Pancreas (tissue), 10 donors: ENCODE measurements around the gene SEPHS1. TPM values are rescaled to one million over a fixed set of nuclear protein-coding genes. Genes with fewer than 3 reads are reported as not detected.
A peak's percentile ranks its signal among the peaks of the same experiment; 100 is the strongest.
"Not testable (repeated sequence)": the region's sequence is repeated elsewhere in the genome, so short reads cannot be mapped to it uniquely, and the experiment has no call there.

Source experiments
- ATAC-seq, 4 donors: fragments of 200-7000 bp; cut with Tn5 transposase; one replicate each; pipeline versions ENCODE4 v1.8.0 to v1.9.1; 2020; ENCODE audit warnings: mild to moderate bottlenecking in 4 of 4, moderate library complexity in 4 of 4
- DNase-seq, 6 donors: peaks; one replicate each; pipeline ENCODE4 v3.0.0-alpha.2; 2020
- FAIRE-seq: peaks from 2 replicates; lab custom pipeline; 2012; peaks lifted over from hg19 to GRCh38; lab: Jason Lieb, UNC
- H3K27ac ChIP-seq, 4 donors: fragments of 200-600 bp; sonication (generic); 1 replicate in 3 of 4; 2 replicates in 1 of 4; pipeline versions ENCODE4 v1.5.0 to v1.8.0; 2020
- H3K27me3 ChIP-seq, 4 donors: fragments of 200-600 bp; one replicate each; pipeline ENCODE4 v1.8.0; 2021
- H3K36me3 ChIP-seq, 3 donors: fragments of 200-600 bp; sonication (generic) in 1 of 3; one replicate each; pipeline versions ENCODE4 v1.5.0 to v1.8.0; 2020 to 2021
- H3K4me1 ChIP-seq, 3 donors: fragments of 200-600 bp; one replicate each; pipeline ENCODE4 v1.8.0; 2021
- H3K4me3 ChIP-seq, 4 donors: fragments of 200-600 bp; sonication (generic) in 2 of 4; one replicate each; pipeline versions ENCODE4 v1.5.0 to v1.8.0; 2020 to 2021
- H3K9me3 ChIP-seq, 4 donors: fragments of 200-600 bp; one replicate each; pipeline ENCODE4 v1.8.0; 2021
- CTCF ChIP-seq, 4 donors: fragments of 200-600 bp; sonication (generic) in 3 of 4; IDR thresholded peaks; one replicate each; pipeline versions ENCODE4 v1.5.0 to v1.8.0; 2021; ENCODE audit warnings: antibody characterized with exemption in 4 of 4
- WGBS, 2 donors: extraction: QIAGEN DNeasy Blood & Tissue Kit; methylation state at CpG; one replicate each; pipeline ENCODE4 v1.1.7; 2013; 5-methylcytosine and 5-hydroxymethylcytosine counted together
- intact Hi-C, 3 donors: fragments of 100-400 bp; cut with DNase I; formaldehyde crosslinking; loops; one replicate each; pipeline versions ENCODE4 v1.11.1 to v1.14.2; 2022
- polyA plus RNA-seq, 2 donors: library from polyadenylated mRNA; stranded (reverse); fragments of 200-250 nt; gene quantifications; one replicate each; pipeline ENCODE4 v1.2.3, GENCODE V29; 2013
- total RNA-seq, 6 donors: library from RNA; stranded (reverse); fragmentation: NEBNext Ultra II Directional in 4 of 6; extraction: Animal tissue kit (Norgen Biotek cat#: 25700) in 4 of 6; gene quantifications; one replicate each; pipeline versions ENCODE4 v1.2.1 to v1.2.4, GENCODE V29; 2021 to 2023
- donor health status: healthy with polysubstance abuse.
- donor health status: DM: no; HTN: no; CAD: no; lungs with moderate emphysema.
- donor health status: DM: no; HTN: no; CAD: no.
- donor health status: control.
- donor health status: control.
- donor health status: Bipolar disorder and iron deficiency.
- donor health status: DM: yes; HTN: yes; CAD: no.
- donor health status: DM: no; HTN: no; CAD: no.
- donor health status: DM: no; HTN: no; CAD: no.
- donor health status: DM: yes; HTN: yes; CAD: no.

SEPHS1 gene
- total and polyA plus RNA-seq, 8 donors = 14.3 to 24.6 (median 19.7) TPM

- FAIRE-seq (no peak), ATAC-seq (no peak), DNase-seq (no peak)
- H3K36me3 ChIP-seq = no peaks in the 10 kb centered on the region
- 89 to 93% methylated on average over 7 of the region's 7 CpGs for WGBS, 2 donors
- intact Hi-C loops = loop anchor here in 1 of 3 donors (10.0 kb wide), 1 partner anchor 49 kb away; no protein-coding TSS in a partner anchor
- no peaks in the 10 kb centered on the region for H3K9me3 ChIP-seq
- no peak overlapping the region for H3K27ac ChIP-seq
- H3K27me3 ChIP-seq = no peaks in the 10 kb centered on the region
- H3K4me3 ChIP-seq = no peak overlapping the region
- TF ChIP-seq CTCF (IDR thresholded peaks at IDR 0.05) = no peak
- peaks cover 0 to 4% (median 0%) of the 10 kb centered on the region in 3 donors for H3K4me1 ChIP-seq
Observed at GRCh38 chr10:13386021-13386420, 37.9 kb upstream of the SEPHS1 start.

- Histone ChIP-seq H3K36me3 (no peaks in the 10 kb centered on the region), H3K27ac (peak overlapping the region in 3 of 4 donors; percentile 22 to 64 (median 53)), H3K4me1 (peaks cover 0 to 4% (median 0%) of the 10 kb centered on the region in 3 donors), H3K9me3 (no peaks in the 10 kb centered on the region), H3K4me3 (peak overlapping the region; percentile 16 to 42 (median 30)), H3K27me3 (no peaks in the 10 kb centered on the region)
- DNase-seq (peak in 5 of 6 donors; percentile 26 to 72 (median 39)), ATAC-seq (peak; percentile 62 to 86 (median 80)), FAIRE-seq (no peak)
- intact Hi-C loops = loop anchor here in 1 of 3 donors (10.0 kb wide), 1 partner anchor 51 kb away; no protein-coding TSS in a partner anchor
- WGBS, 2 donors = 2 to 3% methylated on average over 18 of the region's 18 CpGs
- TF ChIP-seq CTCF (IDR thresholded peaks at IDR 0.05) = no peak
Observed at GRCh38 chr10:13383399-13383761, 35.3 kb upstream of the SEPHS1 start.

- FAIRE-seq = no peak
- TF ChIP-seq CTCF (IDR thresholded peaks at IDR 0.05) = no peak
Observed at GRCh38 chr10:13382703-13383398, 34.8 kb upstream of the SEPHS1 start.

GRCh38 chr10:13379061-13379460, 31.0 kb upstream of the SEPHS1 start:
- intact Hi-C loops = loop anchor here in 1 of 3 donors (5.0 kb wide), 1 partner anchor 58 kb away; no protein-coding TSS in a partner anchor
- not testable (repeated sequence) for H3K36me3 ChIP-seq, ATAC-seq, FAIRE-seq, H3K4me3 ChIP-seq, DNase-seq, H3K27ac ChIP-seq, H3K27me3 ChIP-seq, H3K4me1 ChIP-seq, H3K9me3 ChIP-seq
- 84 to 92% methylated on average over 4 of the region's 4 CpGs for WGBS, 2 donors

More at GRCh38 chr10:13382703-13383398, 34.8 kb upstream of the SEPHS1 start:
- Histone ChIP-seq H3K27ac (peak overlapping the region in 3 of 4 donors; percentile 22 to 64 (median 53)), H3K36me3 (no peaks in the 10 kb centered on the region), H3K27me3 (no peaks in the 10 kb centered on the region), H3K9me3 (no peaks in the 10 kb centered on the region), H3K4me1 (peaks cover 0 to 4% (median 0%) of the 10 kb centered on the region in 3 donors), H3K4me3 (peak overlapping the region; percentile 16 to 42 (median 30))
- 6 to 8% methylated on average over 23 of the region's 23 CpGs for WGBS, 2 donors
- intact Hi-C loops = loop anchor here in 1 of 3 donors (10.0 kb wide), 1 partner anchor 52 kb away; no protein-coding TSS in a partner anchor
- DNase-seq (peak in 4 of 6 donors; percentile 21 to 56 (median 42)), ATAC-seq (peak; percentile 73 to 90 (median 83))

GRCh38 chr10:13376746-13377145, 28.7 kb upstream of the SEPHS1 start:
- ATAC-seq (no peak), FAIRE-seq (no peak), DNase-seq (no peak)
- intact Hi-C loops = loop anchor here in 1 of 3 donors (5.0 kb wide), 1 partner anchor 61 kb away; no protein-coding TSS in a partner anchor
- Histone ChIP-seq H3K27ac (no peak overlapping the region), H3K4me1 (no peaks in the 10 kb centered on the region), H3K27me3 (no peaks in the 10 kb centered on the region), H3K36me3 (no peaks in the 10 kb centered on the region), H3K4me3 (no peak overlapping the region), H3K9me3 (no peaks in the 10 kb centered on the region)
- 84 to 85% methylated on average over 6 of the region's 6 CpGs for WGBS, 2 donors
- no peak for TF ChIP-seq CTCF (IDR thresholded peaks at IDR 0.05)
